OCI-LY7 (cell line): ENCODE measurements around the gene GPR180. TPM values are rescaled to one million over a fixed set of nuclear protein-coding genes. Genes with fewer than 3 reads are reported as not detected.

Experiments
- BruUV-seq: library from RNA; stranded (reverse); fragments of 400-500 nt; replicated peaks from 2 replicates; lab custom pipeline; 2021; lab: Mats Ljungman, UMichigan
- CTCF ChIA-PET: fragments of 300-600 bp; sonication (Branson Sonifier 250); formaldehyde crosslinking; loops from one replicate; lab custom pipeline; 2022; ENCODE audit warnings: antibody characterized with exemption; ENCODE audit not compliant: unreplicated experiment; lab: Charles Lee
- POLR2A ChIA-PET: fragments of 300-600 bp; sonication (Branson Sonifier 250); formaldehyde crosslinking; loops from one replicate; lab custom pipeline; 2022; ENCODE audit warnings: antibody characterized with exemption; lab: Charles Lee
- DNase-seq: peaks from one replicate; pipeline ENCODE4 v3.0.0-alpha.2; 2015; ENCODE audit warnings: low spot score
- H2AFZ ChIP-seq: fragments of 200-600 bp; sonication (generic), shearing (Covaris generic); 2 replicates; pipeline ENCODE4 v1.6.1; 2014; ENCODE audit warnings: mild to moderate bottlenecking, antibody characterized with exemption, low read length, moderate library complexity
- H3K27ac ChIP-seq: fragments of 200-600 bp; sonication (generic); 2 replicates; pipeline ENCODE4 v1.5.1; 2014; ENCODE audit warnings: mixed run types, low read depth, mild to moderate bottlenecking, moderate library complexity, low read length, inconsistent platforms; ENCODE audit not compliant: poor library complexity, severe bottlenecking
- H3K36me3 ChIP-seq: fragments of 200-600 bp; sonication (generic); 2 replicates; pipeline ENCODE4 v1.6.1; 2014; ENCODE audit warnings: mild to moderate bottlenecking, antibody characterized with exemption, low read length, moderate library complexity, mixed read lengths; ENCODE audit not compliant: insufficient read depth
- H3K4me1 ChIP-seq: fragments of 200-600 bp; sonication (generic); 2 replicates; pipeline ENCODE4 v1.5.1; 2014; ENCODE audit warnings: mild to moderate bottlenecking, low read length; ENCODE audit not compliant: insufficient read depth, poor library complexity, severe bottlenecking
- H3K4me2 ChIP-seq: fragments of 200-600 bp; sonication (generic); 2 replicates; pipeline ENCODE4 v1.6.1; 2014; ENCODE audit warnings: mild to moderate bottlenecking, low read length
- H3K4me3 ChIP-seq: fragments of 200-600 bp; sonication (generic); 2 replicates; pipeline ENCODE4 v1.5.1; 2014; ENCODE audit warnings: mild to moderate bottlenecking, low read depth, low read length; ENCODE audit not compliant: poor library complexity, severe bottlenecking
- H3K79me2 ChIP-seq: fragments of 200-600 bp; sonication (generic); 2 replicates; pipeline ENCODE4 v1.6.1; 2016; ENCODE audit warnings: low read depth, mild to moderate bottlenecking, low read length, moderate library complexity, mixed read lengths; ENCODE audit not compliant: insufficient read depth
- H3K9me2 ChIP-seq: fragments of 200-600 bp; sonication (generic); 2 replicates; pipeline ENCODE4 v1.6.1; 2016; ENCODE audit warnings: mild to moderate bottlenecking, low read length, mixed read lengths; ENCODE audit not compliant: insufficient read depth
- H3K9me3 ChIP-seq: fragments of 200-600 bp; sonication (generic); 2 replicates; pipeline ENCODE4 v1.6.1; 2014; ENCODE audit warnings: mild to moderate bottlenecking, mixed run types, low read length, mixed read lengths
- H4K20me1 ChIP-seq: fragments of 200-600 bp; sonication (generic); 2 replicates; pipeline ENCODE4 v1.6.1; 2014; ENCODE audit warnings: mild to moderate bottlenecking, antibody characterized with exemption, low read length, moderate library complexity, mixed read lengths; ENCODE audit not compliant: insufficient read depth
- EZH2phosphoT487 ChIP-seq: fragments of 200-600 bp; sonication (generic); IDR thresholded peaks from 2 replicates; pipeline ENCODE4 v1.6.1; 2018; ENCODE audit warnings: low read depth, borderline replicate concordance, mild to moderate bottlenecking, mixed run types, antibody characterized with exemption, low read length, moderate library complexity, mixed read lengths
- intact Hi-C: fragments of 100-400 bp; cut with micrococcal nuclease; formaldehyde crosslinking; loops from one replicate; pipeline ENCODE4 v1.10.0; 2022; ENCODE audit not compliant: unreplicated experiment
- total RNA-seq, 2 experiments: library from RNA; depleted of rRNA in 1 of 2; stranded (reverse); fragments of >200 nt in 1 of 2; shearing (Covaris generic) in 1 of 2; gene quantifications; 2 replicates each; pipeline ENCODE4 v1.2.3, GENCODE V29; 2014 to 2022
- TF ChIP-seq, protein P1 (sequence below): fragments of 200-600 bp; sonication (generic); conservative IDR thresholded peaks from 2 replicates; pipeline ENCODE4 v1.5.1; 2014; ENCODE audit warnings: mild to moderate bottlenecking, antibody characterized with exemption, low read length, moderate library complexity, mixed read lengths

The GPR180 gene
- total RNA-seq, 2 experiments from 2014 or later: 3.9 to 4.1 TPM

DNA sequence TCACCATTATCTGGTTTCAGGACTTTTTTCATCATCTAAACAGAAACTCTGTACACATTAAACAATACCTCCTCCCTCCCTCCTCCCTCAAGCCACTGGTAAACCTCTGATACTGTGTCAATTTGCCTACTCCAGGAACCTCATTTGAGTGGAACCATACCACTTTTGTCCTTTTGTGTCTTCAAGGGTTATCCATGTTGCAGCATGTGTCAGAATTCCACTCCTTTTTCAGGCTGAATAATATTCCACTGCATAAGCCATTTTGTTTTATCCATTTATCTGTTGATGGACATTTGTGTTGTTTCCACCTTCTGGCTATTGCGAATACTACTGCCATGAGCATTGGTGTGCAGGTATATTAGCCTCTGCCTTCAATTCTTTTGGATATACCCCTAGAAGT lies 33.2 kb upstream of the GPR180 start:
- no peak for TF ChIP-seq EZH2phosphoT487
- TF ChIP-seq, protein P1, sequence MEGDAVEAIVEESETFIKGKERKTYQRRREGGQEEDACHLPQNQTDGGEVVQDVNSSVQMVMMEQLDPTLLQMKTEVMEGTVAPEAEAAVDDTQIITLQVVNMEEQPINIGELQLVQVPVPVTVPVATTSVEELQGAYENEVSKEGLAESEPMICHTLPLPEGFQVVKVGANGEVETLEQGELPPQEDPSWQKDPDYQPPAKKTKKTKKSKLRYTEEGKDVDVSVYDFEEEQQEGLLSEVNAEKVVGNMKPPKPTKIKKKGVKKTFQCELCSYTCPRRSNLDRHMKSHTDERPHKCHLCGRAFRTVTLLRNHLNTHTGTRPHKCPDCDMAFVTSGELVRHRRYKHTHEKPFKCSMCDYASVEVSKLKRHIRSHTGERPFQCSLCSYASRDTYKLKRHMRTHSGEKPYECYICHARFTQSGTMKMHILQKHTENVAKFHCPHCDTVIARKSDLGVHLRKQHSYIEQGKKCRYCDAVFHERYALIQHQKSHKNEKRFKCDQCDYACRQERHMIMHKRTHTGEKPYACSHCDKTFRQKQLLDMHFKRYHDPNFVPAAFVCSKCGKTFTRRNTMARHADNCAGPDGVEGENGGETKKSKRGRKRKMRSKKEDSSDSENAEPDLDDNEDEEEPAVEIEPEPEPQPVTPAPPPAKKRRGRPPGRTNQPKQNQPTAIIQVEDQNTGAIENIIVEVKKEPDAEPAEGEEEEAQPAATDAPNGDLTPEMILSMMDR: no peak
- no peak overlapping the region for H3K27ac ChIP-seq
- POLR2A ChIA-PET: no interaction called here
- peaks cover 22% of the 10 kb centered on the region for H3K36me3 ChIP-seq
- BruUV-seq: no TSS peak
- H3K4me3 ChIP-seq: no peak overlapping the region
- no peaks in the 10 kb centered on the region for H3K9me3 ChIP-seq
- CTCF ChIA-PET: no interaction called here
- no peaks in the 10 kb centered on the region for H3K79me2 ChIP-seq
- DNase-seq: no peak
- intact Hi-C loops: no loop called here
- no peak overlapping the region for H2AFZ ChIP-seq
- no peak overlapping the region for H3K4me2 ChIP-seq
- H3K4me1 ChIP-seq: no peaks in the 10 kb centered on the region
- H3K9me2 ChIP-seq: no peaks in the 10 kb centered on the region
- H4K20me1 ChIP-seq: no peaks in the 10 kb centered on the region

DNA sequence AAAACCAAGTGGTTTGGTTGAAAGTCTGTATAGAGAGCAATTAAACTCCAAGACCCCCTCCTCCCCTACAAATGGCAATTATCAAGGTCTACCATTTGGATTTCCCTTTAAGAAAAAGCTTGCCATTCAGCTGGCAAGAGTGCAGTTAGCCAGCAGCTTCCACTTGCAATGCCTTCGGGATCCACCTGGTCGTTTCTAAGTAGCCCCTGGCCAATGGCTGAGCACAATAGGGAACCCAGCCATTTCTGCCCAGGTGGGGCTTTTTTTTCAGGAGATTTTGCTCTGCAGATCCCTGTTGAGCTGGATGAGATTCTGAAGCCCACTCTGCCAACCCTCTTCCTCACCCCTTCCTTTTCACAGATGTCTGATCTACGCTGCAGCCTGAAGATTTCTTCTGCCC lies 32.0 kb upstream of the GPR180 start:
- ChIA-PET POLR2A (no interaction called here), CTCF (no interaction called here)
- H3K27ac ChIP-seq: no peak overlapping the region
- intact Hi-C loops: no loop called here
- H3K4me2 ChIP-seq: no peak overlapping the region
- H3K4me1 ChIP-seq: no peaks in the 10 kb centered on the region
- H4K20me1 ChIP-seq: no peaks in the 10 kb centered on the region
- H3K4me3 ChIP-seq: no peak overlapping the region
- no peak overlapping the region for H2AFZ ChIP-seq
- no peaks in the 10 kb centered on the region for H3K79me2 ChIP-seq
- H3K9me3 ChIP-seq: no peaks in the 10 kb centered on the region
- DNase-seq: no peak
- BruUV-seq: no TSS peak
- H3K36me3 ChIP-seq: peaks cover 31% of the 10 kb centered on the region
- H3K9me2 ChIP-seq: no peaks in the 10 kb centered on the region
- TF ChIP-seq EZH2phosphoT487: no peak
- TF ChIP-seq, protein P1: no peak

DNA sequence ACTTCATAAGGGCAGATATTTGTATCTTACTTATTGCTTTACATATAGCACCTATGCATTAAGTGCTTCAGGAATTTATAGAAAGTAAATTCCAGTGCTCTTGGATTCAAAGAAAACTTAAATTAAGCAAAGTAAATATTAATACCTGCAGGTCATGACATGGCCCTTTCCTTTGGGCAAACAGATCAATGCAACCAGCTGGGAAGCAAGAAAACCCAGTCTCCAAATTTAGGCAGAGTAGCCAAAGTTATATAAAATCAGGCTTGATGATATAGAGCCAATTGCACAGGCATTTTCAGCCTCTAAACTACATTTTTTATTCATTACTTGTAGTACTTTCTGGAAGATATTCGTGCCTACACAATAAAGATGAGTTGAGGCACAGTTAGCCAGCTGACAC lies 22.6 kb upstream of the GPR180 start:
- intact Hi-C loops: no loop called here
- H3K4me1 ChIP-seq: no peaks in the 10 kb centered on the region

More for the DNA sequence above, 22.6 kb upstream of the GPR180 start:
- Histone ChIP-seq H3K9me2 (no peaks in the 10 kb centered on the region), H3K9me3 (no peaks in the 10 kb centered on the region), H3K4me2 (no peak overlapping the region), H3K36me3 (peaks cover 58% of the 10 kb centered on the region), H3K79me2 (no peaks in the 10 kb centered on the region), H2AFZ (no peak overlapping the region), H3K27ac (no peak overlapping the region), H3K4me3 (no peak overlapping the region), H4K20me1 (no peaks in the 10 kb centered on the region)
- CTCF ChIA-PET: no interaction called here
- DNase-seq: no peak
- TF ChIP-seq EZH2phosphoT487: no peak
- TF ChIP-seq, protein P1: no peak
- POLR2A ChIA-PET: interaction anchor here (0.9 to 1.3 kb wide), 2 partner anchors 8 to 12 kb away, joined by 3 read pairs; no protein-coding TSS in a partner anchor
- BruUV-seq: no TSS peak
